ENCODE data around the gene SEC24C. TPM values are rescaled to one million over a fixed set of nuclear protein-coding genes. Genes with fewer than 3 reads are reported as not detected.

Gene SEC24C
- total RNA-seq, 4 donors from 2014 or later: 25.3 to 75.9 (median 40.1) TPM

GRCh38 chr10:73802276-73802991, 58.3 kb downstream of the SEC24C start:
- TF ChIP-seq POLR2A (IDR thresholded peaks at IDR 0.05) (no peak), CTCF (IDR thresholded peaks at IDR 0.05) (no peak)
- Histone ChIP-seq H3K27me3 (no peaks in the 10 kb centered on the region), H3K9me3 (no peaks in the 10 kb centered on the region), H3K36me3 (no peaks in the 10 kb centered on the region), H3K4me3 (no peak overlapping the region), H3K27ac (no peak overlapping the region), H3K4me1 (no peaks in the 10 kb centered on the region)
- intact Hi-C loops (cut with DNase I; ENCODE audit: low total_unique reads): no loop called here
- no peak for DNase-seq

- DNase-seq: no peak
Measured at GRCh38 chr10:73803680-73804286, 59.6 kb downstream of the SEC24C start.

GRCh38 chr10:73806176-73806950, 62.2 kb downstream of the SEC24C start:
- TF ChIP-seq CTCF (IDR thresholded peaks at IDR 0.05) (no peak), POLR2A (IDR thresholded peaks at IDR 0.05) (no peak)
- no peaks in the 10 kb centered on the region for H3K36me3 ChIP-seq

More at GRCh38 chr10:73803680-73804286, 59.6 kb downstream of the SEC24C start:
- H3K4me3 ChIP-seq: no peak overlapping the region
- intact Hi-C loops (cut with DNase I; ENCODE audit: low total_unique reads): no loop called here
- H3K9me3 ChIP-seq: no peaks in the 10 kb centered on the region
- H3K36me3 ChIP-seq: no peaks in the 10 kb centered on the region
- no peak overlapping the region for H3K27ac ChIP-seq
- TF ChIP-seq POLR2A (IDR thresholded peaks at IDR 0.05): no peak
- TF ChIP-seq CTCF (IDR thresholded peaks at IDR 0.05): no peak
- no peaks in the 10 kb centered on the region for H3K27me3 ChIP-seq
- H3K4me1 ChIP-seq: no peaks in the 10 kb centered on the region

GRCh38 chr10:73807471-73807870, 63.3 kb downstream of the SEC24C start:
- Histone ChIP-seq H3K36me3 (no peaks in the 10 kb centered on the region), H3K4me1 (no peaks in the 10 kb centered on the region), H3K9me3 (no peaks in the 10 kb centered on the region), H3K27ac (no peak overlapping the region), H3K27me3 (no peaks in the 10 kb centered on the region), H3K4me3 (no peak overlapping the region)
- TF ChIP-seq CTCF (IDR thresholded peaks at IDR 0.05) (no peak), POLR2A (IDR thresholded peaks at IDR 0.05) (no peak)
- intact Hi-C loops (cut with DNase I; ENCODE audit: low total_unique reads): no loop called here
- DNase-seq: no peak

More at GRCh38 chr10:73806176-73806950, 62.2 kb downstream of the SEC24C start:
- no peaks in the 10 kb centered on the region for H3K27me3 ChIP-seq
- no peaks in the 10 kb centered on the region for H3K4me1 ChIP-seq
- intact Hi-C loops (cut with DNase I; ENCODE audit: low total_unique reads): no loop called here
- no peak overlapping the region for H3K27ac ChIP-seq
- no peaks in the 10 kb centered on the region for H3K9me3 ChIP-seq
- H3K4me3 ChIP-seq: no peak overlapping the region
- DNase-seq: no peak

Measured in uterus (tissue), 4 donors.